Measurements from ENCODE around the gene KMT2E. TPM values are rescaled to one million over a fixed set of nuclear protein-coding genes. Genes with fewer than 3 reads are reported as not detected.
"Not testable (repeated sequence)": the region's sequence is repeated elsewhere in the genome, so short reads cannot be mapped to it uniquely, and the experiment has no call there.

KMT2E gene
- total RNA-seq, 2 donors from 2014 or later, result 105 to 122 TPM

- Mint-ChIP-seq H3K27ac (no peak overlapping the region), H3K36me3 (peaks cover 0 to 13% of the 10 kb centered on the region in 2 donors), H3K9me3 (peaks cover 0 to 6% of the 10 kb centered on the region in 2 donors)
- ATAC-seq, result peak in 1 of 2 donors; percentile 59
- DNase-seq (ENCODE audit: low spot score in 2 of 2), result no peak
Measured at GRCh38 chr7:105027176-105027853, 13.3 kb downstream of the KMT2E start.

GRCh38 chr7:105028004-105028403, 14.0 kb downstream of the KMT2E start:
- Mint-ChIP-seq H3K27ac (peak overlapping the region in 1 of 2 donors; percentile 75), H3K9me3 (peaks cover 0 to 6% of the 10 kb centered on the region in 2 donors), H3K36me3 (peaks cover 0 to 13% of the 10 kb centered on the region in 2 donors)
- no peak for ATAC-seq
- DNase-seq (ENCODE audit: low spot score in 2 of 2), result no peak

GRCh38 chr7:105028941-105029340, 14.9 kb downstream of the KMT2E start:
- H3K27ac Mint-ChIP-seq, result peak overlapping the region; percentile 44 to 75
- H3K9me3 Mint-ChIP-seq; DNase-seq (ENCODE audit: low spot score in 2 of 2): not testable (repeated sequence)
- H3K36me3 Mint-ChIP-seq, result peaks cover 0 to 13% of the 10 kb centered on the region in 2 donors
- ATAC-seq, result peak in 1 of 2 donors; percentile 37

- Mint-ChIP-seq H3K36me3 (peaks cover 0 to 13% of the 10 kb centered on the region in 2 donors), H3K27ac (peak overlapping the region; percentile 4 to 51), H3K9me3 (peaks cover 0 to 6% of the 10 kb centered on the region in 2 donors)
- DNase-seq (ENCODE audit: low spot score in 2 of 2) (no peak), ATAC-seq (no peak)
Measured at GRCh38 chr7:105030447-105030846, 16.4 kb downstream of the KMT2E start.

GRCh38 chr7:105032553-105033214, 18.7 kb downstream of the KMT2E start:
- Mint-ChIP-seq H3K36me3 (peaks cover 0 to 13% of the 10 kb centered on the region in 2 donors), H3K27ac (peak overlapping the region in 1 of 2 donors; percentile 17), H3K9me3 (peaks cover 0 to 6% of the 10 kb centered on the region in 2 donors)
- DNase-seq (ENCODE audit: low spot score in 2 of 2), result no peak
- no peak for ATAC-seq

GRCh38 chr7:105035349-105035748, 21.3 kb downstream of the KMT2E start:
- H3K36me3 Mint-ChIP-seq, result peaks cover 0 to 12% of the 10 kb centered on the region in 2 donors
- no peak for DNase-seq (ENCODE audit: low spot score in 2 of 2)
- H3K9me3 Mint-ChIP-seq, result no peaks in the 10 kb centered on the region
- ATAC-seq, result no peak
- no peak overlapping the region for H3K27ac Mint-ChIP-seq

- Mint-ChIP-seq H3K36me3 (peaks cover 0 to 5% of the 10 kb centered on the region in 2 donors), H3K27ac (peak overlapping the region in 1 of 2 donors; percentile 2), H3K9me3 (no peaks in the 10 kb centered on the region)
- DNase-seq (ENCODE audit: low spot score in 2 of 2) (no peak), ATAC-seq (peak in 1 of 2 donors; percentile 21)
Measured at GRCh38 chr7:105036217-105037168, 22.5 kb downstream of the KMT2E start.

- Mint-ChIP-seq H3K9me3 (no peaks in the 10 kb centered on the region), H3K36me3 (peaks cover 0 to 5% of the 10 kb centered on the region in 2 donors), H3K27ac (peak overlapping the region in 1 of 2 donors; percentile 19)
- DNase-seq (ENCODE audit: low spot score in 2 of 2) (no peak), ATAC-seq (no peak)
Measured at GRCh38 chr7:105037319-105037718, 23.3 kb downstream of the KMT2E start.

- Mint-ChIP-seq H3K9me3 (no peaks in the 10 kb centered on the region), H3K27ac (peak overlapping the region in 1 of 2 donors; percentile 49), H3K36me3 (peaks cover 8 to 22% of the 10 kb centered on the region in 2 donors)
- ATAC-seq, result no peak
- DNase-seq (ENCODE audit: low spot score in 2 of 2), result no peak
Measured at GRCh38 chr7:105044449-105045070, 30.6 kb downstream of the KMT2E start.

- H3K9me3 Mint-ChIP-seq, result no peaks in the 10 kb centered on the region
- no peak overlapping the region for H3K27ac Mint-ChIP-seq
- ATAC-seq (no peak), DNase-seq (ENCODE audit: low spot score in 2 of 2) (no peak)
- H3K36me3 Mint-ChIP-seq, result peaks cover 13 to 38% of the 10 kb centered on the region in 2 donors
Measured at GRCh38 chr7:105046414-105046813, 32.4 kb downstream of the KMT2E start.

- Mint-ChIP-seq H3K27ac (no peak overlapping the region), H3K9me3 (no peaks in the 10 kb centered on the region), H3K36me3 (peaks cover 22 to 48% of the 10 kb centered on the region in 2 donors)
- ATAC-seq (no peak), DNase-seq (ENCODE audit: low spot score in 2 of 2) (no peak)
Measured at GRCh38 chr7:105047932-105048331, 33.9 kb downstream of the KMT2E start.

- no peaks in the 10 kb centered on the region for H3K9me3 Mint-ChIP-seq
- peak overlapping the region; percentile 85 to 89 for H3K27ac Mint-ChIP-seq
- H3K36me3 Mint-ChIP-seq, result peaks cover 27 to 48% of the 10 kb centered on the region in 2 donors
- ATAC-seq (no peak), DNase-seq (ENCODE audit: low spot score in 2 of 2) (no peak)
Measured at GRCh38 chr7:105050493-105050892, 36.5 kb downstream of the KMT2E start.

- H3K27ac Mint-ChIP-seq, result peak overlapping the region; percentile 85 to 89
- not testable (repeated sequence) for DNase-seq (ENCODE audit: low spot score in 2 of 2); H3K9me3 Mint-ChIP-seq; ATAC-seq
- peaks cover 25 to 43% of the 10 kb centered on the region in 2 donors for H3K36me3 Mint-ChIP-seq
Measured at GRCh38 chr7:105050899-105051298, 36.9 kb downstream of the KMT2E start.

- Mint-ChIP-seq H3K36me3 (peaks cover 18 to 50% of the 10 kb centered on the region in 2 donors), H3K9me3 (no peaks in the 10 kb centered on the region), H3K27ac (peak overlapping the region in 1 of 2 donors; percentile 62)
- DNase-seq (ENCODE audit: low spot score in 2 of 2), result no peak
- no peak for ATAC-seq
Measured at GRCh38 chr7:105055084-105055483, 41.1 kb downstream of the KMT2E start.

GRCh38 chr7:105055621-105056020, 41.6 kb downstream of the KMT2E start:
- ATAC-seq (no peak), DNase-seq (ENCODE audit: low spot score in 2 of 2) (no peak)
- Mint-ChIP-seq H3K36me3 (peaks cover 18 to 49% of the 10 kb centered on the region in 2 donors), H3K9me3 (no peaks in the 10 kb centered on the region), H3K27ac (no peak overlapping the region)

- peak overlapping the region in 1 of 2 donors; percentile 16 for H3K27ac Mint-ChIP-seq
- DNase-seq (ENCODE audit: low spot score in 2 of 2) (no peak), ATAC-seq (no peak)
- H3K9me3 Mint-ChIP-seq, result no peaks in the 10 kb centered on the region
- H3K36me3 Mint-ChIP-seq, result peaks cover 5 to 32% of the 10 kb centered on the region in 2 donors
Measured at GRCh38 chr7:105057472-105057871, 43.5 kb downstream of the KMT2E start.
